ENCODE data around the gene C19orf38.

Gene C19orf38

DNA sequence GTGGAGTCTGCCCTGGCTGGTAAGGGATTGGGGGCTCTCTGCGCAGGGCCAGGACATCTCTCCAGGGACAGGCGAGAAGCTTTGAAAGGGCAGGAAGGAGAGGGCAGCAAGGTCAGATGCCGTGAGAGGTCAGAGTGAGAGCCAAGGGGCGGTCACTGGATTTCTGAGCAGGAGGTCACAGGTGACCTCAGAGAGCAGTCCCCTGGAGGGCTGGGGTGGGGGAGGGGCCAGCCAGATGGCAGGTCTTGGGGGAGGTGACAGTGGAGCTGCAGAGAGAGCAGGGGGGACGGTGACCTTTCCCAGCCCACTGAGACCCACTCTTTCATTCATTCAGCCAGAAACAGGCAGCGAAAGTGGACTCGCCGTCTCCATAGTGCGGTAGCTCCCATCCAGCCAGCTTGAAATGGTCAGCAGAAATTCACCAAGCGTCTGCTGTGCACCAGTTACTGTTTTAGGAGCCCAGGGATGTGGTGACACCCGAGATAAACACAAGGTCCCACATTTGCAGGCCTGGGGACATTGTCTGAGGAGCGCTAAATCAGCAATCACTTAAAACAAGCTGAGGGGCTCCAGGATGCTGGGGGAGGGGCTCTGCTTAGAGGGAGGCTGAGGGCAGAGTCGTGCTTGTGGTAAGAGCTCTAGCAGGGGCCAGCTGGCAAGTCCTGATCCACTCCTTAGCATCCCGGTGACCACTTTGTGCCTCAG, 33.3 kb downstream of the C19orf38 start:
- no peaks in the 10 kb centered on the region for H3K9me3 ChIP-seq (ENCODE audit: insufficient read depth, low read depth, low read length)
- peaks cover 2% of the 10 kb centered on the region for H3K4me1 ChIP-seq (ENCODE audit: insufficient read depth, low read length, poor library complexity, severe bottlenecking)
- no peaks in the 10 kb centered on the region for H3K36me3 ChIP-seq (ENCODE audit: insufficient read depth, low read length)
- TF ChIP-seq, protein P1, sequence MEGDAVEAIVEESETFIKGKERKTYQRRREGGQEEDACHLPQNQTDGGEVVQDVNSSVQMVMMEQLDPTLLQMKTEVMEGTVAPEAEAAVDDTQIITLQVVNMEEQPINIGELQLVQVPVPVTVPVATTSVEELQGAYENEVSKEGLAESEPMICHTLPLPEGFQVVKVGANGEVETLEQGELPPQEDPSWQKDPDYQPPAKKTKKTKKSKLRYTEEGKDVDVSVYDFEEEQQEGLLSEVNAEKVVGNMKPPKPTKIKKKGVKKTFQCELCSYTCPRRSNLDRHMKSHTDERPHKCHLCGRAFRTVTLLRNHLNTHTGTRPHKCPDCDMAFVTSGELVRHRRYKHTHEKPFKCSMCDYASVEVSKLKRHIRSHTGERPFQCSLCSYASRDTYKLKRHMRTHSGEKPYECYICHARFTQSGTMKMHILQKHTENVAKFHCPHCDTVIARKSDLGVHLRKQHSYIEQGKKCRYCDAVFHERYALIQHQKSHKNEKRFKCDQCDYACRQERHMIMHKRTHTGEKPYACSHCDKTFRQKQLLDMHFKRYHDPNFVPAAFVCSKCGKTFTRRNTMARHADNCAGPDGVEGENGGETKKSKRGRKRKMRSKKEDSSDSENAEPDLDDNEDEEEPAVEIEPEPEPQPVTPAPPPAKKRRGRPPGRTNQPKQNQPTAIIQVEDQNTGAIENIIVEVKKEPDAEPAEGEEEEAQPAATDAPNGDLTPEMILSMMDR (conservative IDR thresholded peaks at IDR 0.05; ENCODE audit: low read length), result no peak
- TF ChIP-seq EZH2phosphoT487 (IDR thresholded peaks at IDR 0.05; ENCODE audit: borderline replicate concordance), result no peak
- H3K27me3 ChIP-seq (ENCODE audit: insufficient read depth, low read length, poor library complexity, severe bottlenecking), result no peaks in the 10 kb centered on the region
- peaks cover 6% of the 10 kb centered on the region for H4K20me1 ChIP-seq (ENCODE audit: insufficient read depth, low read length, poor library complexity, severe bottlenecking)
- H3K79me2 ChIP-seq (ENCODE audit: insufficient read depth, low read length), result peaks cover 64% of the 10 kb centered on the region
- no peak overlapping the region for H3K4me2 ChIP-seq (ENCODE audit: low read depth, low read length, poor library complexity, severe bottlenecking)
- no peak overlapping the region for H2AFZ ChIP-seq (ENCODE audit: low read length)
- H3K4me3 ChIP-seq (ENCODE audit: low read length, poor library complexity, severe bottlenecking), result no peak overlapping the region
- no peak overlapping the region for H3K9ac ChIP-seq (ENCODE audit: low read depth, low read length, poor library complexity, severe bottlenecking)
- no peaks in the 10 kb centered on the region for H3F3A ChIP-seq (ENCODE audit: low read depth)
- no peaks in the 10 kb centered on the region for H3K9me2 ChIP-seq (replicated peaks; ENCODE audit: low read depth, low read length)

DNA sequence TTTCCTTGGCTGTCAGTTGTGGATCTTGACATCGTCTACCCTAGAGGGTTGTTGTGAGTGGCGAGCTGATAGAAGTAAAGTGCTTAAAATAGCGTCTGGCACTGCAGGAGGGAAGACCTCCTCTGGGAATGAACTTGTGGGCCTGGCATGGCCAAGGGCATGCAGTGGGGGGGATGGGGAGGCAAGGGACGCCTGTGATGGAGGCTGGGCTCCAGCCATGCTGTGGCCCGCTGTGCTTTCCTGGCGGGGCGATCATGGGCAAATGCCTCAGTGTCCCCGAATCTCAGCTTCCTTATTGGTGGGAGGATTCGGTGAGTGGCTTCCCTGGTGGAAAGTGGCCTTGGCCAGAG, 33.9 kb downstream of the C19orf38 start:
- Histone ChIP-seq H2AFZ (ENCODE audit: low read length) (no peak overlapping the region), H3K9me3 (ENCODE audit: insufficient read depth, low read depth, low read length) (no peaks in the 10 kb centered on the region), H3K79me2 (ENCODE audit: insufficient read depth, low read length) (peaks cover 64% of the 10 kb centered on the region), H3F3A (ENCODE audit: low read depth) (no peaks in the 10 kb centered on the region), H3K36me3 (ENCODE audit: insufficient read depth, low read length) (no peaks in the 10 kb centered on the region), H3K4me1 (ENCODE audit: insufficient read depth, low read length, poor library complexity, severe bottlenecking) (no peaks in the 10 kb centered on the region), H3K4me3 (ENCODE audit: low read length, poor library complexity, severe bottlenecking) (no peak overlapping the region), H3K9me2 (replicated peaks; ENCODE audit: low read depth, low read length) (no peaks in the 10 kb centered on the region), H3K4me2 (ENCODE audit: low read depth, low read length, poor library complexity, severe bottlenecking) (no peak overlapping the region), H3K27me3 (ENCODE audit: insufficient read depth, low read length, poor library complexity, severe bottlenecking) (no peaks in the 10 kb centered on the region), H3K9ac (ENCODE audit: low read depth, low read length, poor library complexity, severe bottlenecking) (no peak overlapping the region), H4K20me1 (ENCODE audit: insufficient read depth, low read length, poor library complexity, severe bottlenecking) (peaks cover 6% of the 10 kb centered on the region)
- TF ChIP-seq, protein P1 (conservative IDR thresholded peaks at IDR 0.05; ENCODE audit: low read length), result no peak
- no peak for TF ChIP-seq EZH2phosphoT487 (IDR thresholded peaks at IDR 0.05; ENCODE audit: borderline replicate concordance)

DNA sequence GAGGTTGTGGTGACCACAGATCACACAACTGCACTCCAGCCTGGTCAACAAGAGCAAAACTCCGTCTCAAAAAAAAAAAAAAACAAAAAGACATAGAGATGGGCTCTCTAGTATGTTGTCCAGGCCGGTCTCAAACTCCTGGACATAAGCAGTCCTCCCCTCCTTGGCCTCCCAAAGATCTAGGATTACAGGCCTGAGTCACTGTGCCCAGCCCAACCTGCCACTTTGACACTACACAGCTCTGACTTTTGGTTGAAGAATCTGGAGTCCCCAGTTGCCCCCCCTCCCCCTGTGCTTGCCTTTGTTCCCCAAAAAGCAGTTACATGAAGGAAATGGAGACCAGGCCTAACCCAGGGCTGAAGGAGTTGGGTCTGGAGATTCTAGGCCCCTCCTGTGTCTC, 36.1 kb downstream of the C19orf38 start:
- Histone ChIP-seq H2AFZ (ENCODE audit: low read length) (no peak overlapping the region), H3K9ac (ENCODE audit: low read depth, low read length, poor library complexity, severe bottlenecking) (no peak overlapping the region), H3K79me2 (ENCODE audit: insufficient read depth, low read length) (peaks cover 59% of the 10 kb centered on the region), H3K4me1 (ENCODE audit: insufficient read depth, low read length, poor library complexity, severe bottlenecking) (no peaks in the 10 kb centered on the region), H3K4me2 (ENCODE audit: low read depth, low read length, poor library complexity, severe bottlenecking) (no peak overlapping the region), H3K4me3 (ENCODE audit: low read length, poor library complexity, severe bottlenecking) (no peak overlapping the region), H3K36me3 (ENCODE audit: insufficient read depth, low read length) (no peaks in the 10 kb centered on the region), H3K9me2 (replicated peaks; ENCODE audit: low read depth, low read length) (no peaks in the 10 kb centered on the region), H4K20me1 (ENCODE audit: insufficient read depth, low read length, poor library complexity, severe bottlenecking) (peaks cover 11% of the 10 kb centered on the region), H3K27me3 (ENCODE audit: insufficient read depth, low read length, poor library complexity, severe bottlenecking) (no peaks in the 10 kb centered on the region), H3F3A (ENCODE audit: low read depth) (no peaks in the 10 kb centered on the region), H3K9me3 (ENCODE audit: insufficient read depth, low read depth, low read length) (no peaks in the 10 kb centered on the region)
- TF ChIP-seq EZH2phosphoT487 (IDR thresholded peaks at IDR 0.05; ENCODE audit: borderline replicate concordance), result no peak
- TF ChIP-seq, protein P1 (conservative IDR thresholded peaks at IDR 0.05; ENCODE audit: low read length), result no peak

Measured in Loucy (cell line).